Measurements from ENCODE around the gene CAMTA1.
"Not testable (repeated sequence)": the region's sequence is repeated elsewhere in the genome, so short reads cannot be mapped to it uniquely, and the experiment has no call there.

The CAMTA1 gene

GRCh38 chr1:7684132-7684531, 898.9 kb downstream of the CAMTA1 start:
- in situ Hi-C loops (cut with MboI; ENCODE audit: low sequenced_read_pairs), result no loop called here

- in situ Hi-C loops (cut with MboI; ENCODE audit: low sequenced_read_pairs), result no loop called here
Measured at GRCh38 chr1:7684861-7685635, 899.8 kb downstream of the CAMTA1 start.

GRCh38 chr1:7686301-7686850, 901.1 kb downstream of the CAMTA1 start:
- in situ Hi-C loops (cut with MboI; ENCODE audit: low sequenced_read_pairs), result no loop called here

- in situ Hi-C loops (cut with MboI; ENCODE audit: low sequenced_read_pairs), result no loop called here
Measured at GRCh38 chr1:7687411-7687810, 902.2 kb downstream of the CAMTA1 start.

GRCh38 chr1:7688659-7689058, 903.4 kb downstream of the CAMTA1 start:
- in situ Hi-C loops (cut with MboI; ENCODE audit: low sequenced_read_pairs), result no loop called here

DNA sequence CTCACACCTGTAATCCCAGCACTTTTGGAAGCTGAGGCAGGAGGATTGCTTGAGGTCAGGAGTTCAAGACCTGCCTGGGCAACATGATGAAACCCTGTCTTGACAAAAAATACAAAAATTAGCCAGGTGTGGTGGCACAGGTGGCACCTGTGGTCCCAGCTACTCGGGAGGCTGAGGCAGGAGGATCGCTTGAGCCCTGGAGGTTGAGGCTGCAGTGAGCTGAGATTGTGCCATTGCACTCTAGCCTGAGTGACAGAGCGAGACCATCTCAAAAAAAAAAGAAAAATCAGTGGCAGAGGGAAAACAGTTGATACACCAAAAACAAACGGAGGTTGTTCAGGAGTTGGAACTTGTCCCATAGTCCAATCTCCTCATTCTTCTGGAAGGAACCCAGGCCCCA, 904.1 kb downstream of the CAMTA1 start:
- in situ Hi-C loops (cut with MboI; ENCODE audit: low sequenced_read_pairs), result not testable (repeated sequence)

DNA sequence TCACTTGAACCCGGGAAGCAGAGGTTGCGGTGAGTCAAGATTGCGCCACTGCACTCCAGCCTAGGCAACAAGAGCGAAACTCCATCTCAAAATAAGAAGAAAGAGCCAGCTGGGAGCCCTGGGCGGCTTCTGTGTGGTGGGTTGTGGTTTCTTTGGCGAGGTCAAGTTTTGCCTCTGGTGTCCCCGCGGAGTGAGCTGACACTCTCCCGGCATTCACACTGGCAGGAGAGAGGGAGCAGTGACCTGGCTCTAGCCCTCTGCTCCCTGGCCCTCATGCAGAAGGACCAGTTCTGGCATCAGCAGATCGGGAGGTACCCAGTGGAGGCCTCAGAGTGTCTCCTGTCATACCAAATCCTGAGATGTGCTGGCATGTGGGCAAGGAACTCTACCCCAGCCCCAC, 904.8 kb downstream of the CAMTA1 start:
- in situ Hi-C loops (cut with MboI; ENCODE audit: low sequenced_read_pairs), result no loop called here

DNA sequence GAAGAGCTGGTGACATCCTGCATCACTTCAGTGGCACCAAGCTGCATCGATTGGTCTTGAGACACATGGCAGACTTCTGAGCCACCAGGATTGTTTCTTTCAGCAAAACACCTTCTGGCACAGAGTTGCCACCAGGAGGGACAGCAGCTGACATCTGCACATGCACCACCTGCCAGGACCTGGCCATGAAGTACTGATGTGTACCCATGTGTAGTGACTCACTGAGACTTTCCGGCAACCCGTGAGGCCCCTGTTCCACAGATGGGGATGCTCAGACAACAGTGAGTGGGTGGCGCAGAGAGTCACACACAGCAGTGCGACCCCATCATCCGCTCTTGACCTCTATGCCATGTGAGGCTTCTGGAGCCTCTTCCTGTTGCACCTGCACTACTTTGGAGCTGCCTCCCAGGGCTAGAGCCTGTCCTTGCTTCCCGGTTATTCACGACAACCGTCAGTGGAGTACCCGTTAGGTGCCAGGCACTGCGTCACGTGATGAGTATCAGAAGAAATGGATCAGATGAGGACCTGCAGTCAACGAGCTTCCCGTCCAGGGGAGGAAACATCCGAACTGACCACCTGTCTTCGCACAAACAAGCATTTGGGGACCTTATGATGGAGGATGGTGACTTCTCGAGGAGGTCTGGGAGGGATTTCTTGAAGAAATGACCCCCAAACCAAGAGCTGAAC, 905.4 kb downstream of the CAMTA1 start:
- in situ Hi-C loops (cut with MboI; ENCODE audit: low sequenced_read_pairs), result no loop called here

DNA sequence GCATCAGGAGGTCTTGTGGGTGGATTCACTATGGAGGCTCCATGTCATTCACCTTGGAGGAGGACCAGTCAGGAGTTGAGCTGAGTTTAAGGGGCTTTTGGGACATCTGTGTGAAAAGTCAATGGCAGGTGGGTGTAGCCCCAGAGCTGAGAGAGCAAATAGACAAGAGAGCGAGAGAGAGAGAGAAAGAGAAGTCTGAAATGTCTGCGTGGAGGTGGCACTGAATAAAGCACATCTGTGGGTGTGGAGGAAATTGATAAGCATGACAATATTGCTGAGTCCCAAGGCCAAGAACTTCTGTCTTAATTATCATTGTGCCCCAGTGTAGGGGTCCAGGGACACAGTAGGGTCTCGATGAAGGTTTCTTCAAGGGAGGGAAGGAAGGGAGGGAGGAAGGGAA, 906.3 kb downstream of the CAMTA1 start:
- in situ Hi-C loops (cut with MboI; ENCODE audit: low sequenced_read_pairs), result no loop called here

DNA sequence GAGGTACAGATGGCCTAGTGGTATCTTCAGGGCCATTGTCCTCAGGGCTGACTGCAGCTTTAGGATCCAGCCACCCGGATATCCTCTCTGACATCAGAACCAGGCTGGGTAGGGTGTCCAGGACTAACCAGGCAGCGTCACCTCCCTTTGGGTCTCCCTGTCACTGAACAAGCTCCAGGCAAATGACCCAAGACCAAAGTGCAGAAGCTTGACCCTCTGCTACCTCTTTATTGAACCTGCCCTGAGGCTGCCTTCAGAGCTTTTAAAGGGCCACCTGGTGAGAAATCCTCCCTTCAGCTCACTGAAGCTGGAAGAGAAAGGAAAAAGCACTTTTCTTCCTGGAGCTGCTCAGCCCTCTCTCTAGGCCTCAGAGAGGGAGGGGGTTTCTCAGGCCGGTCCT, 906.8 kb downstream of the CAMTA1 start:
- in situ Hi-C loops (cut with MboI; ENCODE audit: low sequenced_read_pairs), result no loop called here

- in situ Hi-C loops (cut with MboI; ENCODE audit: low sequenced_read_pairs), result not testable (repeated sequence)
Measured at GRCh38 chr1:7693037-7693436, 907.8 kb downstream of the CAMTA1 start.

DNA sequence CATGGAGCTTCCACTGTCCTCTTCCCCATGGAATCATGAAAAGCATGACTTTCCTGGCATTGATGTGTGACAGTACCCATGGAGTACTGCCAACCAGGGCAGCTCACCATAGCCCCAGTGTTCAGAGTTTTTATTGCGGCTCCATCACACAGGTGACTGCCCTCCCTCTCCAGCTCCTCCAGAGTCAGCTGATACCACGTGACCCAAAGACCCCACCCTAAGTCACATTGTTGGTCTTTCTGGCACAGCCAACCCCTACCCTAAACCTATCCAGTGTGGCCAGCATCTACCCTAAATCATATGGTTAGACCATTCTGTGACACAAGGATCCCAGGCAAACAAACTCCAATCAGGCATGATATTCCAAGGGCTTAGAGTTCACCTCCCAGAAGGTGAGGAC, 908.4 kb downstream of the CAMTA1 start:
- in situ Hi-C loops (cut with MboI; ENCODE audit: low sequenced_read_pairs), result no loop called here

- in situ Hi-C loops (cut with MboI; ENCODE audit: low sequenced_read_pairs), result no loop called here
Measured at GRCh38 chr1:7694600-7695496, 909.6 kb downstream of the CAMTA1 start.

- in situ Hi-C loops (cut with MboI; ENCODE audit: low sequenced_read_pairs), result no loop called here
Measured at GRCh38 chr1:7695497-7696117, 910.4 kb downstream of the CAMTA1 start.

DNA sequence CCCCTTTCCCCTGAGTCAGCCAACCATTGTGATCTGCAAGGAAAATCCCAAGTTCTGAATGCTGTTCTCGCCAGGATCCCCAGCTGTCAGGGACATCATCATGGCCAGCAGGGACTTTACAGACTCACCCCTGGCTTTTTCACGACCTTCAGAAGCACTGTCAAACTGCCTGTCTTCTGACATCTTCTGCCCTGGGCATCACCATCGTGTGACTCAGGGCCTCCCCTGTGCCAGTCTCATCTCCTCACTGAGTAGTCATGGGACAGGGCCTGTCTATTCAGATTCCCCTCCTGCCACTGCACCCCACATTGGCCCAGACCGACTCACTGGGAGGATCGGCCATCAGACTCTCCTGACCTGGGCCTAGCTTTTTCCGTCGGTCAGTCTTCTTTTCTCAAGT, 913.4 kb downstream of the CAMTA1 start:
- in situ Hi-C loops (cut with MboI; ENCODE audit: low sequenced_read_pairs), result no loop called here

GRCh38 chr1:7702365-7702764, 917.1 kb downstream of the CAMTA1 start:
- in situ Hi-C loops (cut with MboI; ENCODE audit: low sequenced_read_pairs), result no loop called here

DNA sequence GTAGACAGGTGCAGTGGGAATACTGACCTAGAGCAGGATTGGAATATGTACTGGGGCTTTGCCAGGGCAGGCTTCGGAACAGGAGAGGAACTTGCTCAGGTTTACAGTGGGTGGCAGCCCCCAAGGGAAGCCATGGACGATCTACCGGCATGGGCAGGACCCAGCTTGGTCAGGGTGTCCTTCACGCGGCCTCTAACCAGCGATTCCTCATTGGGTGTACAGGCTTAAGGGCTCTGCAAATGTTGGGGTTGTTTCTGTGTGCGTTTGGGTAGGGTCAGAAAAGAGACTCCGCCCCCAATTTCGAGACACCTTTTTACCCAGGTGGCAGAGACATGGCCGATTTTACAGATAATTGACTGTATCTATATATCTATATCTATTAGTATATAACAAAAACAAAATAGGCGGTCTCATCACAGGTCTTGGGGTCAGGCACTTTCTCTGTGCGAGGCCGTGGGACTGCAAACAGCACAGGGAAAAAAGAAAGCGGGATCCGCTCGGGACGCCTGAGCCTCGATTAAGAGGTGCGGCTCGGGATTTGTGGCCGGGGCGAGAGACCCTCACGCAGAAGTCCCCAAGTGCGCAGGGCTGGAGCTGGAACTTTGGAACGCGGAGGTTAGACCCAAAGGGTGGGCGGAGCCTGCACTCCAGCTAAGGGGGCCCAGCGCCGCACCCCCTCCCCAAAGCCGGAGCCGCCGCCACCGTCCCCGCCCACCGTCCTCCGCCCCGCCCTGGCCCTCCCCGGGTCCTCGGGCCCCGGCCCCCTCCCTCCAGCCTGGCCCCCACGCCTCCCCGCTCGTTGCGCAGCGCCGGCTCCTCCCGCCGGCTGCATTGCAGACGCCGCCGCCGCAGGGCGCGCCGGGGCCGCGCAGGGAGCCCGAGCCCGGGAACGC, 918.3 kb downstream of the CAMTA1 start:
- in situ Hi-C loops (cut with MboI; ENCODE audit: low sequenced_read_pairs), result no loop called here

- in situ Hi-C loops (cut with MboI; ENCODE audit: low sequenced_read_pairs), result no loop called here
Measured at GRCh38 chr1:7704214-7705047, 919.2 kb downstream of the CAMTA1 start.
